ENCODE data around the gene ABHD10. TPM values are rescaled to one million over a fixed set of nuclear protein-coding genes. Genes with fewer than 3 reads are reported as not detected.

ABHD10 gene
- total RNA-seq, 1 donor from 2014 or later: 55.6 TPM

DNA sequence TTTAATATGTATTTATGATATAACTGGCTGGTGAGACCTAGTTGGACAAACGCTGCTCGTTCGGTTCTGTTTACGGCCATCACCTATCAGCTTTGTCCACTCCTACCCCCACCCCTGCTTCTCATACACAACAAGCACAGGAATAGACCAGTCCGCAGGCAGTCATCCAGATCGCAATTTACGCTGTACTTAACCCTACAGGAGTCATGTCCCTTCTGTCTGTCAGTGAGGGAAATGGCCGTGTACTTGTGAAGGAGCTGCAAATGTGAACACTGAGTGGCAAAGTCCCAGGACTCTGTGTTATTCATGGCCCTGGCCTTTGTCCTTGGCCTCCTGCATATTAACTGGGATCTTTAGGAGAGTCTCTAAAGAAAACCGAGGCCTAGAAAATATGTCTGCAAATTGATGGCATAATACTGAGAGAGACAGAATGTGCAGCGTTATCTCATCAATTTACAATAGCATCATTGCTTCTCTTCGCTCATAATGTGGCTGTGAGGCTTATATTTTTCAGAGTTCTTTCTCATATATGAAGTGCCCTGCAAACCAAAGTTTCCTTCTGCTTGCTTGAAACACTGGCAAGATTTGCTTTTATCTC lies 7.2 kb upstream of the ABHD10 start:
- no peaks in the 10 kb centered on the region for H3K27me3 Mint-ChIP-seq (ENCODE audit: low read depth)
- TF ChIP-seq CTCF (conservative IDR thresholded peaks at IDR 0.05): no peak

DNA sequence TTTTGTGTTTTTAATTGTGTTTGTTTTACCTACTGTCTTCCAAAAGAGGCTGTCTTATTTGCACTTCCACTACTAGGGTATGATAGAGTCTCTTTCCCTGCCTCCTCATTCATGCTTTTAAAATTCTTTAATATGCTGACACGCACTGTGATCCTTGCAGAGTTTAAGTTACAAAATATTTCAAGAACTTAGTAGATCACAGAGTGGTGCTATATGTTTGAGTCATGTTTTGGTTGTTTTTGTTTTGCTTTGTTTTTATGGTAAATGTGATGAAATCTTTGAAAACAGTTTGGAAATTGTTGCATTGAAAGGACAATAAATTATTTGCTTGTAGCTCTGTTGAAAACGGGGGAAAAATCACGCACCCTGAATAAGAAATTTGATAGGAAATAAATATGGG lies 5.9 kb upstream of the ABHD10 start:
- Mint-ChIP-seq H3K27ac (ENCODE audit: unreplicated experiment) (no peak overlapping the region), H3K9me3 (no peaks in the 10 kb centered on the region), H3K4me3 (no peak overlapping the region), H3K36me3 (ENCODE audit: low read depth) (peaks cover 7% of the 10 kb centered on the region), H3K27me3 (ENCODE audit: low read depth) (no peaks in the 10 kb centered on the region), H3K4me1 (peaks cover 11% of the 10 kb centered on the region)
- DNase-seq (ENCODE audit: low read depth, low spot score): no peak
- TF ChIP-seq CTCF (conservative IDR thresholded peaks at IDR 0.05): no peak

More for the DNA sequence above, 7.2 kb upstream of the ABHD10 start:
- Mint-ChIP-seq H3K9me3 (no peaks in the 10 kb centered on the region), H3K36me3 (ENCODE audit: low read depth) (peaks cover 7% of the 10 kb centered on the region), H3K4me1 (peaks cover 23% of the 10 kb centered on the region), H3K4me3 (no peak overlapping the region), H3K27ac (ENCODE audit: unreplicated experiment) (peak overlapping the region; percentile 24)
- no peak for DNase-seq (ENCODE audit: low read depth, low spot score)

DNA sequence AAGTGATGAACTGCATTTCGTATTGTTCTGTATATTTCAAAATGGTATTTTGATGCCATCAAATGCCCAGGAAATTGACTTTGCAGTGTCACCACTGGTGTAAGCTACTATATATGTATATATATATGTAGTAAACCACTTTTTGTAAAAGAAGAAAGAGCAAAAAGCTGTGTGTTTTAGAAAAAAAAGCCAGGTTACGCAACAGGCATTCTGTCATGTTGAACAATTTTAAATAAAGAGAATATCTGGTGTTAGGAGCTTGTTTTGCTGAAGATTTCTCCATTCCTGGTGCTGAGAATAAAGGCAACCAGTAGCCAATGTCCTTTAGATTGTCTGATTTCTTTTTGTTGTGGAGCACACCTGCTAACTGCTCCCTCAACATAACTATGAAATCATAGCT lies 3.7 kb upstream of the ABHD10 start:
- Mint-ChIP-seq H3K9me3 (no peaks in the 10 kb centered on the region), H3K36me3 (ENCODE audit: low read depth) (peaks cover 3% of the 10 kb centered on the region), H3K27me3 (ENCODE audit: low read depth) (no peaks in the 10 kb centered on the region), H3K4me1 (peaks cover 22% of the 10 kb centered on the region), H3K27ac (ENCODE audit: unreplicated experiment) (no peak overlapping the region), H3K4me3 (no peak overlapping the region)
- DNase-seq (ENCODE audit: low read depth, low spot score): no peak
- TF ChIP-seq CTCF (conservative IDR thresholded peaks at IDR 0.05): no peak

DNA sequence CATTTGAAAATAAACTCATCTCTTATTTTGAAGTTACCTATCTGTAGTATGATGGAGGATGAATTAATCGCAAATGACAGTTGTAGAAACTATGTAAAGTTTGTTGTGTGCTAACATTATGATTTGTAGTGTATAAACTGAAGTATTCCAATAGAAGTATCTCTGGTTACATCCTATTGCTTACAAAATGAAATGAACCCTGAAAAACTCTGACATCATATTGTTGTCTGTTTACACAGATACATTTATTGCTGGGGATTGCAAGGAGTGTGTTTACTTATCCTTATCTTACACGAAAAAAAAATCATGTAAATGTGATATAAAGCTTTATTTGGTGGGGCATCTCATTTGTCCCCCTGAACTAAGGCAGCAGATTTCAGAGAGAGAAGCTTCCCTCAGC lies 2.6 kb upstream of the ABHD10 start:
- peaks cover 32% of the 10 kb centered on the region for H3K4me1 Mint-ChIP-seq
- H3K27me3 Mint-ChIP-seq (ENCODE audit: low read depth): no peaks in the 10 kb centered on the region
- peak overlapping the region; percentile 32 for H3K4me3 Mint-ChIP-seq
- TF ChIP-seq CTCF (conservative IDR thresholded peaks at IDR 0.05): no peak
- no peaks in the 10 kb centered on the region for H3K9me3 Mint-ChIP-seq
- no peak for DNase-seq (ENCODE audit: low read depth, low spot score)
- H3K36me3 Mint-ChIP-seq (ENCODE audit: low read depth): peaks cover 3% of the 10 kb centered on the region
- H3K27ac Mint-ChIP-seq (ENCODE audit: unreplicated experiment): no peak overlapping the region

GRCh38 chr3:111979434-111980038 lies 710 bp downstream of the ABHD10 start:
- H3K9me3 Mint-ChIP-seq: no peaks in the 10 kb centered on the region
- H3K27ac Mint-ChIP-seq (ENCODE audit: unreplicated experiment): peak overlapping the region; percentile 79
- H3K4me1 Mint-ChIP-seq: peaks cover 40% of the 10 kb centered on the region
- peaks cover under 1% of the 10 kb centered on the region for H3K36me3 Mint-ChIP-seq (ENCODE audit: low read depth)
- H3K27me3 Mint-ChIP-seq (ENCODE audit: low read depth): no peaks in the 10 kb centered on the region
- TF ChIP-seq CTCF (conservative IDR thresholded peaks at IDR 0.05): no peak
- H3K4me3 Mint-ChIP-seq: peak overlapping the region; percentile 93
- DNase-seq (ENCODE audit: low read depth, low spot score): no peak
